Uterus (tissue), 4 donors: ENCODE measurements around the gene PAMR1. TPM values are rescaled to one million over a fixed set of nuclear protein-coding genes. Genes with fewer than 3 reads are reported as not detected.

ENCODE experiments used
- DNase-seq, 2 donors: peaks; one replicate each; pipeline ENCODE4 v3.0.0-alpha.2; 2019 to 2020
- H3K27ac ChIP-seq, 2 donors: fragments of 200-600 bp; sonication (generic); 1 replicate in 1 of 2; 2 replicates in 1 of 2; pipeline ENCODE4 v1.5.1; 2016 to 2018
- H3K27me3 ChIP-seq, 2 donors: fragments of 200-600 bp; sonication (generic); one replicate each; pipeline ENCODE4 v1.5.1; 2018 to 2019; ENCODE audit warnings: control low read depth in 1 of 2
- H3K36me3 ChIP-seq, 2 donors: fragments of 200-600 bp; sonication (generic); one replicate each; pipeline ENCODE4 v1.5.1; 2019; ENCODE audit warnings: control low read depth in 1 of 2
- H3K4me1 ChIP-seq, 2 donors: fragments of 200-600 bp; sonication (generic); one replicate each; pipeline ENCODE4 v1.5.1; 2018 to 2019; ENCODE audit warnings: control low read depth in 1 of 2
- H3K4me3 ChIP-seq, 2 donors: fragments of 200-600 bp; sonication (generic); 1 replicate in 1 of 2; 2 replicates in 1 of 2; pipeline ENCODE4 v1.5.1; 2018 to 2019; ENCODE audit warnings: mild to moderate bottlenecking in 1 of 2
- H3K9me3 ChIP-seq, 2 donors: fragments of 200-600 bp; sonication (generic); one replicate each; pipeline ENCODE4 v1.5.1; 2019; ENCODE audit warnings: control low read depth in 1 of 2
- CTCF ChIP-seq, 4 experiments: fragments of 200-600 bp in 2 of 4; fragments of 450-650 bp in 2 of 4; sonication (generic) in 2 of 4; IDR thresholded peaks; one replicate each; pipeline ENCODE4 v1.5.1; 2016 to 2019; ENCODE audit warnings: antibody characterized with exemption in 4 of 4, mild to moderate bottlenecking in 2 of 4, moderate library complexity in 1 of 4
- POLR2A ChIP-seq, 2 donors: fragments of 450-650 bp; IDR thresholded peaks; one replicate each; pipeline ENCODE4 v1.6.1; 2016; ENCODE audit warnings: antibody characterized with exemption in 2 of 2, mild to moderate bottlenecking in 1 of 2, moderate library complexity in 1 of 2
- intact Hi-C: fragments of 100-400 bp; cut with DNase I; formaldehyde crosslinking; loops from one replicate; pipeline ENCODE4 v1.15.1; 2023; ENCODE audit warnings: low total_unique reads
- total RNA-seq, 4 donors: library from RNA; depleted of rRNA in 3 of 4; stranded (reverse); fragments of >200 nt in 3 of 4; gene quantifications; one replicate each; pipeline versions ENCODE4 v1.1.0 to v1.2.4, GENCODE V29; 2014 to 2023
- donor health status: DM: yes; HTN: yes; CAD: no.

The PAMR1 gene
- total RNA-seq = 100 to 1,000 TPM in 1 of 4 donors, 10 to 100 TPM in 3; 26.8 to 172 (median 53.6) TPM

GRCh38 chr11:35525501-35526175, at the start of gene PAMR1:
TSS of gene PAMR1 (minus strand) at chr11:35525616. CDS start at chr11:35525585, 31 bp downstream.
- Histone ChIP-seq H3K27me3 (no peaks in the 10 kb centered on the region), H3K36me3 (no peaks in the 10 kb centered on the region), H3K4me1 (no peaks in the 10 kb centered on the region), H3K27ac (peak within 1 kb of the TSS; percentile 79 to 86), H3K4me3 (peak within 1 kb of the TSS; percentile 45 to 53), H3K9me3 (no peaks in the 10 kb centered on the region)
- intact Hi-C loops = no loop called here
- peak; percentile 18 to 62 for TF ChIP-seq POLR2A (IDR thresholded peaks at IDR 0.05)
- TF ChIP-seq CTCF (IDR thresholded peaks at IDR 0.05) = no peak
- DNase-seq = peak; percentile 77 to 87

GRCh38 chr11:35571696-35572095, 46.3 kb upstream of the PAMR1 start:
- Histone ChIP-seq H3K36me3 (no peaks in the 10 kb centered on the region), H3K4me3 (no peak overlapping the region), H3K4me1 (no peaks in the 10 kb centered on the region), H3K27me3 (no peaks in the 10 kb centered on the region), H3K27ac (no peak overlapping the region), H3K9me3 (no peaks in the 10 kb centered on the region)
- TF ChIP-seq POLR2A (IDR thresholded peaks at IDR 0.05) (no peak), CTCF (IDR thresholded peaks at IDR 0.05) (no peak)
- no peak for DNase-seq
- intact Hi-C loops = no loop called here

- no peaks in the 10 kb centered on the region for H3K9me3 ChIP-seq
- no peaks in the 10 kb centered on the region for H3K36me3 ChIP-seq
- H3K4me1 ChIP-seq = no peaks in the 10 kb centered on the region
- H3K27ac ChIP-seq = no peak overlapping the region
- H3K4me3 ChIP-seq = no peak overlapping the region
- H3K27me3 ChIP-seq = no peaks in the 10 kb centered on the region
- intact Hi-C loops = no loop called here
- DNase-seq = no peak
- TF ChIP-seq CTCF (IDR thresholded peaks at IDR 0.05) (no peak), POLR2A (IDR thresholded peaks at IDR 0.05) (no peak)
Measured at GRCh38 chr11:35567737-35568465, 42.5 kb upstream of the PAMR1 start.

- Histone ChIP-seq H3K36me3 (no peaks in the 10 kb centered on the region), H3K4me3 (no peak overlapping the region), H3K27ac (no peak overlapping the region), H3K27me3 (no peaks in the 10 kb centered on the region), H3K4me1 (no peaks in the 10 kb centered on the region), H3K9me3 (no peaks in the 10 kb centered on the region)
- intact Hi-C loops = no loop called here
- no peak for DNase-seq
- TF ChIP-seq POLR2A (IDR thresholded peaks at IDR 0.05) (no peak), CTCF (IDR thresholded peaks at IDR 0.05) (no peak)
Measured at GRCh38 chr11:35566885-35567284, 41.5 kb upstream of the PAMR1 start.

- Histone ChIP-seq H3K9me3 (no peaks in the 10 kb centered on the region), H3K4me1 (no peaks in the 10 kb centered on the region), H3K27me3 (no peaks in the 10 kb centered on the region), H3K36me3 (no peaks in the 10 kb centered on the region), H3K4me3 (no peak overlapping the region), H3K27ac (no peak overlapping the region)
- TF ChIP-seq CTCF (IDR thresholded peaks at IDR 0.05) = no peak
- TF ChIP-seq POLR2A (IDR thresholded peaks at IDR 0.05) = no peak
- intact Hi-C loops = no loop called here
- no peak for DNase-seq
Measured at GRCh38 chr11:35566181-35566580, 40.8 kb upstream of the PAMR1 start.
